GM23338 (cell line): ENCODE measurements around the gene GCNT2. TPM values are rescaled to one million over a fixed set of nuclear protein-coding genes. Genes with fewer than 3 reads are reported as not detected.

ENCODE experiments used
- ATAC-seq: fragments of 200-7000 bp; cut with Tn5 transposase; 3 replicates; pipeline ENCODE4 v1.9.1; 2020
- DNase-seq: peaks from one replicate; pipeline ENCODE4 v3.0.0-alpha.2; 2015; ENCODE audit warnings: low spot score
- H2AFZ ChIP-seq: fragments of 200-600 bp; sonication (generic); 2 replicates; pipeline ENCODE4 v1.8.0; 2016; ENCODE audit warnings: antibody characterized with exemption, mild to moderate bottlenecking, moderate library complexity
- H3F3A ChIP-seq: fragments of 200-600 bp; sonication (generic); replicated peaks from 2 replicates; pipeline ENCODE4 v1.8.0; 2017; ENCODE audit warnings: antibody characterized with exemption, mixed run types, low read depth
- H3K27ac ChIP-seq: fragments of 200-600 bp; sonication (generic); 2 replicates; pipeline ENCODE4 v1.6.1; 2016; ENCODE audit warnings: low read depth
- H3K27me3 ChIP-seq: fragments of 200-600 bp; sonication (generic); 2 replicates; pipeline ENCODE4 v1.8.0; 2016; ENCODE audit warnings: mild to moderate bottlenecking, mixed run types, moderate library complexity; ENCODE audit not compliant: insufficient read depth
- H3K36me3 ChIP-seq: fragments of 200-600 bp; sonication (generic); 2 replicates; pipeline ENCODE4 v1.8.0; 2016; ENCODE audit warnings: mild to moderate bottlenecking; ENCODE audit not compliant: insufficient read depth
- H3K4me1 ChIP-seq: fragments of 200-600 bp; sonication (generic); 2 replicates; pipeline ENCODE4 v1.8.0; 2016; ENCODE audit warnings: mild to moderate bottlenecking, moderate library complexity; ENCODE audit not compliant: insufficient read depth
- H3K4me2 ChIP-seq: fragments of 200-600 bp; sonication (generic); 2 replicates; pipeline ENCODE4 v1.7.1; 2017; ENCODE audit warnings: mixed run types
- H3K4me3 ChIP-seq: fragments of 200-600 bp; sonication (generic); 2 replicates; pipeline ENCODE4 v1.6.1; 2016; ENCODE audit warnings: mixed run types
- H3K79me2 ChIP-seq: fragments of 200-600 bp; sonication (generic); replicated peaks from 2 replicates; pipeline ENCODE4 v1.8.0; 2017; ENCODE audit warnings: mild to moderate bottlenecking; ENCODE audit not compliant: insufficient read depth
- H3K9me2 ChIP-seq: fragments of 200-600 bp; sonication (generic); 2 replicates; pipeline ENCODE4 v1.8.0; 2017; ENCODE audit not compliant: insufficient read depth
- H4K20me1 ChIP-seq: fragments of 200-600 bp; sonication (generic); replicated peaks from 2 replicates; pipeline ENCODE4 v1.8.0; 2017; ENCODE audit warnings: mild to moderate bottlenecking; ENCODE audit not compliant: insufficient read depth
- H3K27ac Mint-ChIP-seq: 2 replicates; pipeline ENCODE4 v1.8.0; 2020; ENCODE audit warnings: inconsistent platforms, mild to moderate bottlenecking, moderate library complexity, mixed read lengths
- H3K27me3 Mint-ChIP-seq: 3 replicates; pipeline ENCODE4 v1.8.0; 2022; ENCODE audit warnings: low read depth, mild to moderate bottlenecking, moderate library complexity, mixed read lengths, inconsistent platforms; ENCODE audit not compliant: insufficient read depth, poor library complexity
- H3K36me3 Mint-ChIP-seq: 3 replicates; pipeline ENCODE4 v1.8.0; 2021; ENCODE audit warnings: low read depth, mild to moderate bottlenecking, inconsistent platforms, moderate library complexity, mixed read lengths
- H3K4me1 Mint-ChIP-seq: 3 replicates; pipeline ENCODE4 v1.8.0; 2020; ENCODE audit warnings: mild to moderate bottlenecking, inconsistent platforms, mixed read lengths
- H3K4me3 Mint-ChIP-seq: 3 replicates; pipeline ENCODE4 v1.8.0; 2021; ENCODE audit warnings: moderate library complexity, mild to moderate bottlenecking, inconsistent platforms, mixed read lengths
- H3K9me3 Mint-ChIP-seq: 3 replicates; pipeline ENCODE4 v1.8.0; 2020; ENCODE audit warnings: moderate library complexity, mild to moderate bottlenecking, inconsistent platforms, mixed read lengths
- EZH2phosphoT487 ChIP-seq: fragments of 200-600 bp; sonication (generic); IDR thresholded peaks from one replicate; pipeline ENCODE4 v1.8.1; 2018; ENCODE audit warnings: antibody characterized with exemption; ENCODE audit not compliant: unreplicated experiment
- JUNB ChIP-seq: IDR thresholded peaks from one replicate; pipeline ENCODE4 v1.6.1; 2016; ENCODE audit warnings: antibody characterized with exemption; ENCODE audit not compliant: unreplicated experiment
- NANOG ChIP-seq: IDR thresholded peaks from 2 replicates; pipeline ENCODE4 v1.6.1; 2016; ENCODE audit warnings: antibody characterized with exemption, borderline replicate concordance
- POLR2AphosphoS5 ChIP-seq: IDR thresholded peaks from 2 replicates; pipeline ENCODE4 v1.6.1; 2016; ENCODE audit warnings: antibody characterized with exemption, low read depth
- STAT1 ChIP-seq: IDR thresholded peaks from one replicate; pipeline ENCODE4 v1.6.1; 2016; ENCODE audit warnings: antibody characterized with exemption; ENCODE audit not compliant: unreplicated experiment
- ZNF114 ChIP-seq: fragments of 250-450 bp; sonication (Bioruptor Pico); IDR thresholded peaks from 2 replicates; pipeline ENCODE4 v1.5.0; 2020; ENCODE audit warnings: mild to moderate bottlenecking, moderate library complexity
- ZNF331 ChIP-seq: fragments of 250-450 bp; sonication (Bioruptor Pico); IDR thresholded peaks from 2 replicates; pipeline ENCODE4 v1.5.0; 2020; ENCODE audit warnings: low read depth, mild to moderate bottlenecking, moderate library complexity
- polyA plus RNA-seq: library from polyadenylated mRNA; unstranded; fragments of >200 nt; fragmentation: Nextera tagmentation; extraction: Ambion mirVana; gene quantifications from 2 replicates; pipeline ENCODE4 v1.2.1, GENCODE V29; 2016
- total RNA-seq: library from RNA; depleted of rRNA; stranded (reverse); fragments of >200 nt; shearing (Covaris generic); gene quantifications from 2 replicates; pipeline ENCODE4 v1.2.3, GENCODE V29; 2014
- TF ChIP-seq, protein P1 (sequence below): IDR thresholded peaks from one replicate; pipeline ENCODE4 v1.6.1; 2018; ENCODE audit warnings: antibody characterized with exemption; ENCODE audit not compliant: unreplicated experiment
- TF ChIP-seq, protein P2 (sequence below): IDR thresholded peaks from 2 replicates; pipeline ENCODE4 v1.6.1; 2016; ENCODE audit warnings: antibody characterized with exemption
- TF ChIP-seq, protein P3 (sequence below), 2 experiments: fragments of 200-600 bp in 1 of 2; sonication (generic) in 1 of 2; conservative IDR thresholded peaks; 2 replicates each; pipeline versions ENCODE4 v1.5.1 to v1.6.1; 2016 to 2017; ENCODE audit warnings: antibody characterized with exemption in 2 of 2, low read depth in 2 of 2, mild to moderate bottlenecking in 2 of 2, moderate library complexity in 1 of 2

GCNT2 gene
- total and polyA plus RNA-seq, 2 experiments from 2014 or later: 28.3 to 137 TPM

- TF ChIP-seq, protein P1, sequence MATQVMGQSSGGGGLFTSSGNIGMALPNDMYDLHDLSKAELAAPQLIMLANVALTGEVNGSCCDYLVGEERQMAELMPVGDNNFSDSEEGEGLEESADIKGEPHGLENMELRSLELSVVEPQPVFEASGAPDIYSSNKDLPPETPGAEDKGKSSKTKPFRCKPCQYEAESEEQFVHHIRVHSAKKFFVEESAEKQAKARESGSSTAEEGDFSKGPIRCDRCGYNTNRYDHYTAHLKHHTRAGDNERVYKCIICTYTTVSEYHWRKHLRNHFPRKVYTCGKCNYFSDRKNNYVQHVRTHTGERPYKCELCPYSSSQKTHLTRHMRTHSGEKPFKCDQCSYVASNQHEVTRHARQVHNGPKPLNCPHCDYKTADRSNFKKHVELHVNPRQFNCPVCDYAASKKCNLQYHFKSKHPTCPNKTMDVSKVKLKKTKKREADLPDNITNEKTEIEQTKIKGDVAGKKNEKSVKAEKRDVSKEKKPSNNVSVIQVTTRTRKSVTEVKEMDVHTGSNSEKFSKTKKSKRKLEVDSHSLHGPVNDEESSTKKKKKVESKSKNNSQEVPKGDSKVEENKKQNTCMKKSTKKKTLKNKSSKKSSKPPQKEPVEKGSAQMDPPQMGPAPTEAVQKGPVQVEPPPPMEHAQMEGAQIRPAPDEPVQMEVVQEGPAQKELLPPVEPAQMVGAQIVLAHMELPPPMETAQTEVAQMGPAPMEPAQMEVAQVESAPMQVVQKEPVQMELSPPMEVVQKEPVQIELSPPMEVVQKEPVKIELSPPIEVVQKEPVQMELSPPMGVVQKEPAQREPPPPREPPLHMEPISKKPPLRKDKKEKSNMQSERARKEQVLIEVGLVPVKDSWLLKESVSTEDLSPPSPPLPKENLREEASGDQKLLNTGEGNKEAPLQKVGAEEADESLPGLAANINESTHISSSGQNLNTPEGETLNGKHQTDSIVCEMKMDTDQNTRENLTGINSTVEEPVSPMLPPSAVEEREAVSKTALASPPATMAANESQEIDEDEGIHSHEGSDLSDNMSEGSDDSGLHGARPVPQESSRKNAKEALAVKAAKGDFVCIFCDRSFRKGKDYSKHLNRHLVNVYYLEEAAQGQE: no peak
These were observed 10.4 kb upstream of the GCNT2 start (continued) for GRCh38 chr6:10510592-10511367.

DNA sequence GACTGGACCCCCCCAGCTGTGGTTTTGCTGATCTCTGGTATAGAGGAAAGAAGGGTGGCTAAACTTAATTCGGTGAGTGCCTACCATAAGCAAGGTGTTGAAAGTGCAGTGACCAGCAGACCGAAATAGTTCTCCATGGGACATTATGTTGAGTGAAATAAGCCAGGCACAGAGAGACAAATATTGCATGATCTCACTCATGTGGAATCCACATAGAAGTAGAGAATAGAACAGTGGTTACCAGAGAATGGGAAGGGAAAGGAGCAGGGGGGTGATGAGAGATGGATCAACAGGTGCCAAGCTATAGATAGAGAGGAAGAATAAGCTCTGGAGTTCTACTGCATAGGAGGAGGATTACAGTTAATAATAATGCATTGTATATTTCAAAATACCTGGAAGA lies 9.7 kb upstream of the GCNT2 start:
- no peak for TF ChIP-seq EZH2phosphoT487
- no peak for TF ChIP-seq POLR2AphosphoS5
- TF ChIP-seq STAT1: no peak
- TF ChIP-seq JUNB: no peak
- TF ChIP-seq, protein P2, sequence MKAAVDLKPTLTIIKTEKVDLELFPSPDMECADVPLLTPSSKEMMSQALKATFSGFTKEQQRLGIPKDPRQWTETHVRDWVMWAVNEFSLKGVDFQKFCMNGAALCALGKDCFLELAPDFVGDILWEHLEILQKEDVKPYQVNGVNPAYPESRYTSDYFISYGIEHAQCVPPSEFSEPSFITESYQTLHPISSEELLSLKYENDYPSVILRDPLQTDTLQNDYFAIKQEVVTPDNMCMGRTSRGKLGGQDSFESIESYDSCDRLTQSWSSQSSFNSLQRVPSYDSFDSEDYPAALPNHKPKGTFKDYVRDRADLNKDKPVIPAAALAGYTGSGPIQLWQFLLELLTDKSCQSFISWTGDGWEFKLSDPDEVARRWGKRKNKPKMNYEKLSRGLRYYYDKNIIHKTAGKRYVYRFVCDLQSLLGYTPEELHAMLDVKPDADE: no peak
- TF ChIP-seq, protein P1: no peak
- no peak for TF ChIP-seq ZNF114 (CRISPR knock-in tag)
- TF ChIP-seq, protein P3, sequence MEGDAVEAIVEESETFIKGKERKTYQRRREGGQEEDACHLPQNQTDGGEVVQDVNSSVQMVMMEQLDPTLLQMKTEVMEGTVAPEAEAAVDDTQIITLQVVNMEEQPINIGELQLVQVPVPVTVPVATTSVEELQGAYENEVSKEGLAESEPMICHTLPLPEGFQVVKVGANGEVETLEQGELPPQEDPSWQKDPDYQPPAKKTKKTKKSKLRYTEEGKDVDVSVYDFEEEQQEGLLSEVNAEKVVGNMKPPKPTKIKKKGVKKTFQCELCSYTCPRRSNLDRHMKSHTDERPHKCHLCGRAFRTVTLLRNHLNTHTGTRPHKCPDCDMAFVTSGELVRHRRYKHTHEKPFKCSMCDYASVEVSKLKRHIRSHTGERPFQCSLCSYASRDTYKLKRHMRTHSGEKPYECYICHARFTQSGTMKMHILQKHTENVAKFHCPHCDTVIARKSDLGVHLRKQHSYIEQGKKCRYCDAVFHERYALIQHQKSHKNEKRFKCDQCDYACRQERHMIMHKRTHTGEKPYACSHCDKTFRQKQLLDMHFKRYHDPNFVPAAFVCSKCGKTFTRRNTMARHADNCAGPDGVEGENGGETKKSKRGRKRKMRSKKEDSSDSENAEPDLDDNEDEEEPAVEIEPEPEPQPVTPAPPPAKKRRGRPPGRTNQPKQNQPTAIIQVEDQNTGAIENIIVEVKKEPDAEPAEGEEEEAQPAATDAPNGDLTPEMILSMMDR (conservative IDR thresholded peaks at IDR 0.05; ENCODE audit: low read depth in 2 of 2): no peak
- TF ChIP-seq NANOG: no peak
- TF ChIP-seq ZNF331 (CRISPR knock-in tag): no peak
- no peaks in the 10 kb centered on the region for H3K9me2 ChIP-seq
- Mint-ChIP-seq H3K27ac (no peak overlapping the region), H3K9me3 (no peaks in the 10 kb centered on the region), H3K4me1 (peaks cover 12% of the 10 kb centered on the region), H3K4me3 (no peak overlapping the region), H3K27me3 (no peaks in the 10 kb centered on the region), H3K36me3 (no peaks in the 10 kb centered on the region)
- H3K4me3 ChIP-seq: no peak overlapping the region
- H3K4me1 ChIP-seq: peaks cover 9% of the 10 kb centered on the region
- H2AFZ ChIP-seq: no peak overlapping the region
- no peaks in the 10 kb centered on the region for H3K79me2 ChIP-seq
- H3K36me3 ChIP-seq: no peaks in the 10 kb centered on the region
- no peak for ATAC-seq
- DNase-seq: no peak
- no peaks in the 10 kb centered on the region for H3K27me3 ChIP-seq
- no peak overlapping the region for H3K27ac ChIP-seq
- H4K20me1 ChIP-seq: no peaks in the 10 kb centered on the region
- H3K4me2 ChIP-seq: no peak overlapping the region
- H3F3A ChIP-seq: no peaks in the 10 kb centered on the region
